Nephron (organoid): ENCODE measurements around the gene BLOC1S2.
A peak's percentile ranks its signal among the peaks of the same experiment; 100 is the strongest.
"Not testable (repeated sequence)": the region's sequence is repeated elsewhere in the genome, so short reads cannot be mapped to it uniquely, and the experiment has no call there.

ENCODE experiments used
- H3K27ac Mint-ChIP-seq, 3 experiments: 2 replicates each; pipeline ENCODE4 v1.8.0; 2020; ENCODE audit warnings: mixed read lengths in 3 of 3, mild to moderate bottlenecking in 2 of 3, moderate library complexity in 1 of 3
- H3K27me3 Mint-ChIP-seq: 2 replicates; pipeline ENCODE4 v1.8.0; 2021; ENCODE audit warnings: low read depth, mild to moderate bottlenecking, moderate library complexity, mixed read lengths
- H3K36me3 Mint-ChIP-seq: 2 replicates; pipeline ENCODE4 v1.8.0; 2020; ENCODE audit warnings: low read depth, mixed read lengths
- H3K4me1 Mint-ChIP-seq: 2 replicates; pipeline ENCODE4 v1.8.0; 2020; ENCODE audit warnings: mixed read lengths
- H3K4me3 Mint-ChIP-seq, 3 experiments: 2 replicates each; pipeline ENCODE4 v1.8.0; 2020; ENCODE audit warnings: mild to moderate bottlenecking in 3 of 3, mixed read lengths in 3 of 3, moderate library complexity in 2 of 3
- H3K9me3 Mint-ChIP-seq: 2 replicates; pipeline ENCODE4 v1.8.0; 2020; ENCODE audit warnings: mixed read lengths
- TF ChIP-seq, protein P1 (sequence below), 3 experiments: fragments of 200-600 bp; sonication (generic); IDR thresholded peaks; one replicate each; pipeline ENCODE4 v1.5.0; 2021; ENCODE audit warnings: antibody characterized with exemption in 3 of 3; ENCODE audit not compliant: unreplicated experiment in 3 of 3

BLOC1S2 gene

GRCh38 chr10:100287756-100288155 is 1.3 kb upstream of the BLOC1S2 start:
- Mint-ChIP-seq H3K27me3 (peaks cover 22% of the 10 kb centered on the region), H3K4me1 (peaks cover 23% of the 10 kb centered on the region), H3K36me3 (peaks cover 9% of the 10 kb centered on the region), H3K4me3 (peak overlapping the region; percentile 58 to 98 (median 76)), H3K27ac (peak overlapping the region in 2 of 3 experiments; percentile 12 to 16), H3K9me3 (no peaks in the 10 kb centered on the region)
- TF ChIP-seq, protein P1, sequence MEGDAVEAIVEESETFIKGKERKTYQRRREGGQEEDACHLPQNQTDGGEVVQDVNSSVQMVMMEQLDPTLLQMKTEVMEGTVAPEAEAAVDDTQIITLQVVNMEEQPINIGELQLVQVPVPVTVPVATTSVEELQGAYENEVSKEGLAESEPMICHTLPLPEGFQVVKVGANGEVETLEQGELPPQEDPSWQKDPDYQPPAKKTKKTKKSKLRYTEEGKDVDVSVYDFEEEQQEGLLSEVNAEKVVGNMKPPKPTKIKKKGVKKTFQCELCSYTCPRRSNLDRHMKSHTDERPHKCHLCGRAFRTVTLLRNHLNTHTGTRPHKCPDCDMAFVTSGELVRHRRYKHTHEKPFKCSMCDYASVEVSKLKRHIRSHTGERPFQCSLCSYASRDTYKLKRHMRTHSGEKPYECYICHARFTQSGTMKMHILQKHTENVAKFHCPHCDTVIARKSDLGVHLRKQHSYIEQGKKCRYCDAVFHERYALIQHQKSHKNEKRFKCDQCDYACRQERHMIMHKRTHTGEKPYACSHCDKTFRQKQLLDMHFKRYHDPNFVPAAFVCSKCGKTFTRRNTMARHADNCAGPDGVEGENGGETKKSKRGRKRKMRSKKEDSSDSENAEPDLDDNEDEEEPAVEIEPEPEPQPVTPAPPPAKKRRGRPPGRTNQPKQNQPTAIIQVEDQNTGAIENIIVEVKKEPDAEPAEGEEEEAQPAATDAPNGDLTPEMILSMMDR (IDR thresholded peaks at IDR 0.05; ENCODE audit: unreplicated experiment in 3 of 3): no peak

DNA sequence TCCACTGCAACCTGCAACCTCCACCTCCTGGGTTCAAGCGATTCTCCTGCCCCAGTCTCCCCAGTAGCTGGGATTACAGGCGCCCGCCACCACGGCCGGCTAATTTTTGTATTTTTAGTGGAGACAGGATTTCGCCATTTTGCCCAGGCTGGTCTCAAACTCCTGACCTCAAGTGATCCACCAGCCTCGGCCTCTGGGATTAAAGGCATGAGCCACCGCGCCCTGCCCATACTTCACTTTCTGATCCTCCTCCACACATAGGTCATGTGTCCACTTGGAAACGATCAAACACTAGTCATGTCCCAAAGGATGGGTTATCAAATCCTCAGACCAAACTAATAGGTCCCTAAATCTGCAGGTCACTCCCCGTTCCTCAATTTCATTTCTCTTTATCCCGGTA is 1.2 kb downstream of the BLOC1S2 start:
- H3K36me3 Mint-ChIP-seq: peaks cover 17% of the 10 kb centered on the region
- not testable (repeated sequence) for H3K9me3 Mint-ChIP-seq, H3K27me3 Mint-ChIP-seq
- peak overlapping the region; percentile 98 to 100 (median 99) for H3K4me3 Mint-ChIP-seq
- H3K4me1 Mint-ChIP-seq: peaks cover 23% of the 10 kb centered on the region
- peak overlapping the region; percentile 94 to 97 (median 96) for H3K27ac Mint-ChIP-seq

DNA sequence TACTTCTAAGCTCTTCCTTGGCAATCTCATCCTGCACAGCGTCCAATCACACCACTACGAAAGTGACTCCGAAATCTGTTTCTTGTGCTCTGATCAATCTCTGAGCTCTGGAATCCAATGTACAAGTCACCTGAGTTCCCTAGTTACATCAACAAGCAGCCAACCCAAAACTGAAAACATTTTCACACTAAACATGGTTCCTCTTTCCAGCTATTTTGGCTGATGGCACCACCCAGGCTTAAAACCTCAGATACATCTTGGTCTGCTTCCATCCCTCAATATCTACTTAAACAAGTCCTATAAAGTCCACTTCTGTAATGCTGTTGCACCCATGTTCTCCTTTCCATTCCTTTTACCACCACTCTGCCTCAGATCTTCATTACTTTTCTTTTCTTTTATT is 3.6 kb downstream of the BLOC1S2 start:
- H3K4me3 Mint-ChIP-seq: no peak overlapping the region
- TF ChIP-seq, protein P1 (IDR thresholded peaks at IDR 0.05; ENCODE audit: unreplicated experiment in 3 of 3): no peak
- H3K4me1 Mint-ChIP-seq: peaks cover 23% of the 10 kb centered on the region
- H3K9me3 Mint-ChIP-seq: no peaks in the 10 kb centered on the region
- H3K27ac Mint-ChIP-seq: no peak overlapping the region
- H3K36me3 Mint-ChIP-seq: peaks cover 33% of the 10 kb centered on the region
- H3K27me3 Mint-ChIP-seq: peaks cover 3% of the 10 kb centered on the region

GRCh38 chr10:100276971-100277370 is 9.5 kb downstream of the BLOC1S2 start:
- not testable (repeated sequence) for H3K4me3 Mint-ChIP-seq, H3K27me3 Mint-ChIP-seq, H3K4me1 Mint-ChIP-seq, H3K27ac Mint-ChIP-seq, H3K9me3 Mint-ChIP-seq
- H3K36me3 Mint-ChIP-seq: peaks cover 60% of the 10 kb centered on the region

DNA sequence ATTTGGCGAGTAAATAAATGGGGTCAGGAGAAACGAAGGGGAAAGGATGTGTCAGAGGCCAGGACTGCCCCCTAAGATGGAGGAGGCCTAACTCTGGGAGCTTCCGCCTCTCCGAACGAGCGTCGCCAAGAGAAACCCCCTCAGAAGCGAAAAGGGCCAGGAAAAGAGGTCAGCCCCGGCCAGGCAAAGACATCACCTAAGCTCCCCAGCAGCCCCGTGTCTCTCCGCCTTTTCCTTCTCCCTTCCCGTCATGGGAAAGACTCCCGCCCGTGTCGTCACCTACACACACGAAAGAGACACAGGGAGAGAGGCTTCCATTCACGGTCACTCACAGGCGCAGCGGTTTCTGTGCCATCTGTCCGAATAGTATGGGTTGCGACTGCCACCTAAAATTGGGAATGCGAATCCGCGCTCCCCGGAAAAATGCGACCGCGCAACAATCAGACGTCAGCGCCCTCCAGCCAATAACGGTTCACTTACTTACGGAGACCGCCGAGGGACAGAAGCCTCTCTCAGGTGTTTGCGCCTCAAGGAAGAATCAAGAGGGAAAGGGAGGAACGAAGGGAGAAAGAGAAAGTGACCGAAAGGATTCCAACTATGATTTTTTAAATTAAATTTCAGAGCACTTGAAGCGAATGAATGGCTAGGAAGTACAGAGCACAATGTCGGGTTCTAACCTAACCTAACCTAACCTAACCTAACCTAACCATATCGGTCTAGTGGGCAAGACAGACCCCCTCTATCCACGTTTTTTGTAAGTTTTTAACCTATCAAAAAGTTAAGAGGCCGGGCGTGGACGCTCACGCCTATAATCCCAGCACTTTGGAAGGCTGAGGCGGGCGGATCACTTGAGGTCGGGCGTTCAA is 19.0 kb downstream of the BLOC1S2 start, which contains the start of gene CWF19L1:
Gene CWF19L1, minus strand, starts transcription at position 400 of the 866 bp plus-strand sequence. Its CDS starts 45 bp downstream, at position 355.
- Mint-ChIP-seq H3K36me3 (peaks cover 14% of the 10 kb centered on the region), H3K9me3 (no peaks in the 10 kb centered on the region), H3K4me3 (peak within 1 kb of the TSS; percentile 99 to 100 (median 100)), H3K4me1 (peaks cover 10% of the 10 kb centered on the region), H3K27ac (peak within 1 kb of the TSS; percentile 89 to 95 (median 95)), H3K27me3 (no peaks in the 10 kb centered on the region)
- TF ChIP-seq, protein P1 (IDR thresholded peaks at IDR 0.05; ENCODE audit: unreplicated experiment in 3 of 3): no peak

GRCh38 chr10:100265821-100266485 is 20.5 kb downstream of the BLOC1S2 start:
- Mint-ChIP-seq H3K36me3 (peaks cover 7% of the 10 kb centered on the region), H3K9me3 (no peaks in the 10 kb centered on the region), H3K27me3 (no peaks in the 10 kb centered on the region), H3K4me1 (peaks cover 10% of the 10 kb centered on the region), H3K4me3 (peak overlapping the region; percentile 79 to 100 (median 100)), H3K27ac (no peak overlapping the region)
- TF ChIP-seq, protein P1 (IDR thresholded peaks at IDR 0.05; ENCODE audit: unreplicated experiment in 3 of 3): no peak
